Measurements from ENCODE around the gene GNA12. TPM values are rescaled to one million over a fixed set of nuclear protein-coding genes. Genes with fewer than 3 reads are reported as not detected.

Gene GNA12
- total and polyA plus RNA-seq, 10 of the 15 experiments (the other 5 are each of a cell fraction or from before 2014, with no cell fraction given) = 1.9 to 51.8 (median 12.6) TPM

- TF ChIP-seq ZNF687 (IDR thresholded peaks at IDR 0.05) (peak; percentile 99), ETV6 (conservative IDR thresholded peaks at IDR 0.05 in 1 of 2, IDR thresholded peaks at IDR 0.05 in 1 of 2; ENCODE audit: borderline replicate concordance in 1 of 2, low read depth in 1 of 2) (peak in 1 of 2 experiments; percentile 75; a peak in 2 of 4 replicates), WRNIP1 (IDR thresholded peaks at IDR 0.05; ENCODE audit: borderline replicate concordance, low read depth, low read length) (no peak), JUNB (IDR thresholded peaks at IDR 0.05) (0 out of 2 replicates have a peak, but pooled peaks have one; percentile 41), NKRF (conservative IDR thresholded peaks at IDR 0.05) (0 out of 2 replicates have a peak, but pooled peaks have one; percentile 23), NFYA (IDR thresholded peaks at IDR 0.05; ENCODE audit: borderline replicate concordance, low read depth, low read length) (no peak), E2F4 (IDR thresholded peaks at IDR 0.05; ENCODE audit: low read depth, low read length) (no peak), SPI1 (IDR thresholded peaks at IDR 0.05; ENCODE audit: borderline replicate concordance, insufficient read depth, low read depth, low read length) (peak; percentile 55), ATF2 (IDR thresholded peaks at IDR 0.05; ENCODE audit: low read length) (no peak; the same call in 1 of the 2 replicates), PKNOX1 (IDR thresholded peaks at IDR 0.05) (peak; percentile 42; the same call in 1 of the 2 replicates), GABPA (IDR thresholded peaks at IDR 0.05; ENCODE audit: low read depth) (peak; percentile 85), DPF2 (IDR thresholded peaks at IDR 0.05) (0 out of 2 replicates have a peak, but pooled peaks have one; percentile 57), SIN3A (IDR thresholded peaks at IDR 0.05; ENCODE audit: low read depth, low read length) (no peak), MYB (IDR thresholded peaks at IDR 0.05; ENCODE audit: borderline replicate concordance, low read depth, low read length) (no peak), MEF2B (IDR thresholded peaks at IDR 0.05; ENCODE audit: partially characterized antibody, poor library complexity, severe bottlenecking) (peak; percentile 69), STAT3 (IDR thresholded peaks at IDR 0.05; ENCODE audit: low read depth, low read length) (no peak), RCOR1 (conservative IDR thresholded peaks at IDR 0.05; ENCODE audit: low read depth, low read length) (0 out of 2 replicates have a peak, but pooled peaks have one; percentile 78)
Measured at GRCh38 chr7:2863461-2864066, 19.5 kb upstream of the GNA12 start (continued).
